Neutrophil (primary cell): ENCODE measurements around the gene GDA.

Experiments used
- H3K27ac ChIP-seq: fragments of 200-600 bp; sonication (generic); 2 replicates; pipeline ENCODE4 v1.5.1; 2016; ENCODE audit warnings: mild to moderate bottlenecking, moderate library complexity
- H3K27me3 ChIP-seq: fragments of 200-600 bp; sonication (generic); 2 replicates; pipeline ENCODE4 v1.6.0; 2016; ENCODE audit warnings: mild to moderate bottlenecking
- H3K36me3 ChIP-seq: fragments of 200-600 bp; sonication (generic); 2 replicates; pipeline ENCODE4 v1.5.1; 2017
- H3K4me1 ChIP-seq, 2 experiments: fragments of 200-600 bp in 1 of 2; sonication (generic) in 1 of 2; 1 replicate in 1 of 2; 2 replicates in 1 of 2; pipeline versions ENCODE4 v1.5.1 to v1.6.1; 2013 to 2016; ENCODE audit warnings: low read depth in 1 of 2, low read length in 1 of 2, mild to moderate bottlenecking in 1 of 2, moderate library complexity in 1 of 2; ENCODE audit not compliant: control insufficient read depth in 1 of 2, insufficient read depth in 1 of 2
- H3K4me3 ChIP-seq, 2 experiments: fragments of 200-600 bp in 1 of 2; sonication (generic) in 1 of 2; 1 replicate in 1 of 2; 2 replicates in 1 of 2; pipeline ENCODE4 v1.5.1; 2013 to 2016; ENCODE audit warnings: low read depth in 1 of 2, low read length in 1 of 2, mild to moderate bottlenecking in 1 of 2, moderate library complexity in 1 of 2
- H3K9me3 ChIP-seq: fragments of 200-600 bp; sonication (generic); 2 replicates; pipeline ENCODE4 v1.5.1; 2016
- CTCF ChIP-seq: fragments of 200-600 bp; sonication (generic); IDR thresholded peaks from 2 replicates; pipeline ENCODE4 v1.5.1; 2016; ENCODE audit warnings: antibody characterized with exemption

Gene GDA

GRCh38 chr9:72228282-72228681, 79.0 kb downstream of the GDA start:
- no peak overlapping the region for H3K27ac ChIP-seq
- no peak overlapping the region for H3K4me3 ChIP-seq
- H3K36me3 ChIP-seq: no peaks in the 10 kb centered on the region
- TF ChIP-seq CTCF: no peak
- no peaks in the 10 kb centered on the region for H3K9me3 ChIP-seq
- H3K27me3 ChIP-seq: no peaks in the 10 kb centered on the region
- no peaks in the 10 kb centered on the region for H3K4me1 ChIP-seq

DNA sequence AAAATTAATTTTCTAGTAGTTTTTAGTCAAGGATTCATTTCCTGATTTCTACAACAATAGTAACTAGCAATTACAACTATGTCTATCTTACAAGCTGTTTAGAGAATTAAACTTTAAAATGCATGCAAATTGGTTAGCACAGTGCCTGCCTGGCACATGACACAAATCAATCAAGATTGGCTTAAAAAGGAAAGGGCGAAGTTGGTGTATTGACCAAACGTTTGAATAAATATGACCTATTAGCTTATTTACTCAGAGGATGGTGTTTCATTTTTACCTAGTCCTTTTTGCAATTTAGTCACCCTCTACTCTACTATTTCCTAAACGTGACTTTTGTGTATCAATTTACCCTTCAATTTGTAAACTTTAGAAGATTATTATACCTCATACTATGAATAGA, 83.5 kb downstream of the GDA start:
- Histone ChIP-seq H3K27ac (no peak overlapping the region), H3K9me3 (no peaks in the 10 kb centered on the region), H3K4me1 (no peaks in the 10 kb centered on the region), H3K4me3 (no peak overlapping the region), H3K36me3 (no peaks in the 10 kb centered on the region), H3K27me3 (no peaks in the 10 kb centered on the region)
- no peak for TF ChIP-seq CTCF

DNA sequence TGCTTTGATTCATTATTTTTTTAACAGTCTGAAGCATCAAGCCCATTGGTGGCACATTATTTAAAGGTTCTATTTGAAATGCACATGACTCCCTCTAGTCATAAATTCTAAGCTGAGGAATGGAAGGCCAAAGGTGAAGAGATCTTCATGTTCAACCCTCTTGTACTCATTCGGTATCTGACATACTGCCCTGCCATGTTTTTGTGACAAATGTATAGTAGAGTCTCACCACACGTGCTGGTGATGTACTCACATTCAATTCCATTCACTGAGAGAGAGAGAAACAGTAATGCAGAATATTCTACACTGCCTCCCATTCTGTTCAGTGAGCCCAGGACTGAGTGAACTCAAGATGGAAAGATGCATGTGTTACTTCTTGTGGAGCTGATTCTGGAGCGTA, 98.3 kb downstream of the GDA start:
- Histone ChIP-seq H3K9me3 (no peaks in the 10 kb centered on the region), H3K27me3 (peaks cover 32% of the 10 kb centered on the region), H3K27ac (no peak overlapping the region), H3K36me3 (no peaks in the 10 kb centered on the region), H3K4me3 (no peak overlapping the region), H3K4me1 (no peaks in the 10 kb centered on the region)
- no peak for TF ChIP-seq CTCF

DNA sequence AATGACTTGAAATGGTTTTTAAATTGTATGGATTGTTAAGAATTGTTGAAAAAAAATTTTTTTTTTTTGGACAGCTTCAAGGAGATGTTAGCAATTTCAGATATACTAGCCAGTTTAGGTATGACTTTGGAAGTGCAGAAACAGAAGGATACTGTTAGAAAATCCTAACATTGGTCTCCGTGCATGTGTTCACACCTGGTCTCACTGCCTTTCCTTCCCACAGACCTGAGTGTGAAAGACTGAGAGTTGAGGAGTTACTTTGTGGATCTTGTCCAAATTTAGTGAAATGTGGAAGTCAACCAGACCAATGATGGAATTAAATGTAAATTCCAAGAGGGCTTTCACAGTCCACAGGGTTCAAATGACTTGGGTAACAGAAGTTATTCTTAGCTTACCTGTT, 102.3 kb downstream of the GDA start:
- no peaks in the 10 kb centered on the region for H3K9me3 ChIP-seq
- H3K27me3 ChIP-seq: peaks cover 35% of the 10 kb centered on the region
- no peaks in the 10 kb centered on the region for H3K36me3 ChIP-seq
- H3K27ac ChIP-seq: no peak overlapping the region
- no peaks in the 10 kb centered on the region for H3K4me1 ChIP-seq
- no peak for TF ChIP-seq CTCF
- H3K4me3 ChIP-seq: no peak overlapping the region

- no peak overlapping the region for H3K4me3 ChIP-seq
- TF ChIP-seq CTCF: no peak
- H3K36me3 ChIP-seq: no peaks in the 10 kb centered on the region
- no peaks in the 10 kb centered on the region for H3K9me3 ChIP-seq
- H3K4me1 ChIP-seq: no peaks in the 10 kb centered on the region
- peaks cover 17% of the 10 kb centered on the region for H3K27me3 ChIP-seq
- H3K27ac ChIP-seq: no peak overlapping the region
Observed at GRCh38 chr9:72254901-72255545, 105.8 kb downstream of the GDA start.

DNA sequence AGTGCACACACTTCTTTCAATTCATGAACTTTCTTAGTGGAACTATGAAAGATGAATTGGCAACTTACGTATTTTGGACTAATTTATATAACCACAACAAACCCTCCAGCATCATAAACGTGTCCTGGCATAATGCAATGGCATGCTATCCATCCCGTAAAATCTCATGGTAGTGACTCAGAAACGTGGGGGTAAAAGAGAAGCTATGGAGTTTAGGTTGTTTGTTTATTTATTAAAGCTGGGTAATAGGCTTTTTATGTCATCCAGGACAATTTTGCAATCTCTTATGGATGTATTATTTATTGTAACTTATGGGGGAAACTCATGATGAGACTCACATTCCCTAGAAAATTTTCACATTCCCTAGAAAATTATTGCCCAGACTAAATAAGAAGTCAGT, 106.3 kb downstream of the GDA start:
- Histone ChIP-seq H3K36me3 (no peaks in the 10 kb centered on the region), H3K4me3 (no peak overlapping the region), H3K27me3 (peaks cover 12% of the 10 kb centered on the region), H3K9me3 (no peaks in the 10 kb centered on the region), H3K27ac (no peak overlapping the region), H3K4me1 (no peaks in the 10 kb centered on the region)
- no peak for TF ChIP-seq CTCF
